SJCRH30 (cell line): ENCODE data around the gene SPOCK3. TPM values are rescaled to one million over a fixed set of nuclear protein-coding genes. Genes with fewer than 3 reads are reported as not detected.

Experiments
- DNase-seq, 2 experiments: peaks; one replicate each; pipeline ENCODE4 v3.0.0-alpha.2; 2015 to 2020
- H3K27ac ChIP-seq: fragments of 250-450 bp; sonication (Bioruptor Pico); 2 replicates; pipeline ENCODE4 v1.5.1; 2020; ENCODE audit warnings: mild to moderate bottlenecking, moderate library complexity
- H3K27me3 ChIP-seq: fragments of 250-450 bp; sonication (Bioruptor Pico); 2 replicates; pipeline ENCODE4 v1.5.1; 2020; ENCODE audit warnings: mild to moderate bottlenecking, moderate library complexity
- H3K36me3 ChIP-seq: fragments of 250-450 bp; sonication (Bioruptor Pico); 2 replicates; pipeline ENCODE4 v1.5.1; 2020; ENCODE audit warnings: mild to moderate bottlenecking, moderate library complexity
- H3K4me1 ChIP-seq: fragments of 250-450 bp; sonication (Bioruptor Pico); 2 replicates; pipeline ENCODE4 v1.5.1; 2020; ENCODE audit warnings: mild to moderate bottlenecking, moderate library complexity
- H3K4me3 ChIP-seq: fragments of 250-450 bp; sonication (Bioruptor Pico); 2 replicates; pipeline ENCODE4 v1.5.1; 2020; ENCODE audit warnings: mild to moderate bottlenecking, moderate library complexity
- H3K9me3 ChIP-seq: fragments of 250-450 bp; sonication (Bioruptor Pico); replicated peaks from 2 replicates; pipeline ENCODE4 v1.5.1; 2020; ENCODE audit warnings: mild to moderate bottlenecking, moderate library complexity
- total RNA-seq: library from RNA; depleted of rRNA; stranded (reverse); fragments of >200 nt; shearing (Covaris generic); gene quantifications from 2 replicates; pipeline ENCODE4 v1.2.3, GENCODE V29; 2014

Gene SPOCK3
- total RNA-seq, 1 experiment from 2014 or later = 91.6 TPM

GRCh38 chr4:167035390-167035789 lies 198.9 kb downstream of the SPOCK3 start:
- no peak for DNase-seq
- Histone ChIP-seq H3K27ac (no peak overlapping the region), H3K27me3 (no peaks in the 10 kb centered on the region), H3K36me3 (no peaks in the 10 kb centered on the region), H3K4me3 (no peak overlapping the region), H3K9me3 (no peaks in the 10 kb centered on the region), H3K4me1 (no peaks in the 10 kb centered on the region)

- Histone ChIP-seq H3K27ac (no peak overlapping the region), H3K4me3 (no peak overlapping the region), H3K4me1 (no peaks in the 10 kb centered on the region), H3K9me3 (no peaks in the 10 kb centered on the region), H3K27me3 (no peaks in the 10 kb centered on the region), H3K36me3 (no peaks in the 10 kb centered on the region)
- DNase-seq = no peak
These were observed 199.3 kb downstream of the SPOCK3 start for GRCh38 chr4:167034983-167035382.

- Histone ChIP-seq H3K27me3 (no peaks in the 10 kb centered on the region), H3K9me3 (no peaks in the 10 kb centered on the region), H3K4me1 (no peaks in the 10 kb centered on the region), H3K36me3 (no peaks in the 10 kb centered on the region), H3K4me3 (no peak overlapping the region), H3K27ac (no peak overlapping the region)
- DNase-seq = no peak
These were observed 201.4 kb downstream of the SPOCK3 start for GRCh38 chr4:167032871-167033270.

GRCh38 chr4:167031534-167032156 lies 202.6 kb downstream of the SPOCK3 start:
- no peaks in the 10 kb centered on the region for H3K9me3 ChIP-seq
- no peak overlapping the region for H3K27ac ChIP-seq
- no peak overlapping the region for H3K4me3 ChIP-seq
- no peaks in the 10 kb centered on the region for H3K36me3 ChIP-seq
- no peak for DNase-seq
- H3K27me3 ChIP-seq = no peaks in the 10 kb centered on the region
- no peaks in the 10 kb centered on the region for H3K4me1 ChIP-seq

GRCh38 chr4:167028976-167029375 lies 205.3 kb downstream of the SPOCK3 start:
- H3K36me3 ChIP-seq = no peaks in the 10 kb centered on the region
- H3K27me3 ChIP-seq = no peaks in the 10 kb centered on the region
- H3K4me1 ChIP-seq = no peaks in the 10 kb centered on the region
- H3K27ac ChIP-seq = no peak overlapping the region
- H3K9me3 ChIP-seq = no peaks in the 10 kb centered on the region
- H3K4me3 ChIP-seq = no peak overlapping the region
- no peak for DNase-seq

- H3K4me1 ChIP-seq = no peaks in the 10 kb centered on the region
- H3K36me3 ChIP-seq = no peaks in the 10 kb centered on the region
- no peaks in the 10 kb centered on the region for H3K27me3 ChIP-seq
- no peak for DNase-seq
- no peak overlapping the region for H3K27ac ChIP-seq
- H3K4me3 ChIP-seq = no peak overlapping the region
- no peaks in the 10 kb centered on the region for H3K9me3 ChIP-seq
These were observed 208.6 kb downstream of the SPOCK3 start for GRCh38 chr4:167025670-167026069.

- no peaks in the 10 kb centered on the region for H3K4me1 ChIP-seq
- DNase-seq = no peak
- H3K27me3 ChIP-seq = no peaks in the 10 kb centered on the region
- no peak overlapping the region for H3K27ac ChIP-seq
- no peaks in the 10 kb centered on the region for H3K36me3 ChIP-seq
- no peaks in the 10 kb centered on the region for H3K9me3 ChIP-seq
- no peak overlapping the region for H3K4me3 ChIP-seq
These were observed 210.8 kb downstream of the SPOCK3 start for GRCh38 chr4:167023364-167023925.

- H3K4me3 ChIP-seq = no peak overlapping the region
- H3K27ac ChIP-seq = no peak overlapping the region
- peak; percentile 48 to 80 for DNase-seq
- H3K27me3 ChIP-seq = no peaks in the 10 kb centered on the region
- no peaks in the 10 kb centered on the region for H3K4me1 ChIP-seq
- H3K36me3 ChIP-seq = no peaks in the 10 kb centered on the region
- no peaks in the 10 kb centered on the region for H3K9me3 ChIP-seq
These were observed 212.6 kb downstream of the SPOCK3 start for GRCh38 chr4:167021545-167022155.

- no peaks in the 10 kb centered on the region for H3K27me3 ChIP-seq
- H3K4me1 ChIP-seq = no peaks in the 10 kb centered on the region
- no peaks in the 10 kb centered on the region for H3K9me3 ChIP-seq
- DNase-seq = peak; percentile 13 to 20
- H3K27ac ChIP-seq = no peak overlapping the region
- H3K36me3 ChIP-seq = no peaks in the 10 kb centered on the region
- H3K4me3 ChIP-seq = no peak overlapping the region
These were observed 213.9 kb downstream of the SPOCK3 start for GRCh38 chr4:167020410-167020809.

- no peak overlapping the region for H3K27ac ChIP-seq
- H3K4me3 ChIP-seq = no peak overlapping the region
- H3K4me1 ChIP-seq = no peaks in the 10 kb centered on the region
- no peaks in the 10 kb centered on the region for H3K36me3 ChIP-seq
- no peaks in the 10 kb centered on the region for H3K9me3 ChIP-seq
- no peak for DNase-seq
- no peaks in the 10 kb centered on the region for H3K27me3 ChIP-seq
These were observed 219.3 kb downstream of the SPOCK3 start for GRCh38 chr4:167014944-167015343.

- H3K4me3 ChIP-seq = no peak overlapping the region
- DNase-seq = no peak
- no peaks in the 10 kb centered on the region for H3K36me3 ChIP-seq
- H3K27me3 ChIP-seq = no peaks in the 10 kb centered on the region
- H3K4me1 ChIP-seq = no peaks in the 10 kb centered on the region
- H3K9me3 ChIP-seq = no peaks in the 10 kb centered on the region; the same call in 1 of the 2 replicates
- no peak overlapping the region for H3K27ac ChIP-seq
These were observed 231.0 kb downstream of the SPOCK3 start for GRCh38 chr4:167003326-167003725.

- no peak for DNase-seq
- Histone ChIP-seq H3K27ac (no peak overlapping the region), H3K4me3 (no peak overlapping the region), H3K4me1 (no peaks in the 10 kb centered on the region), H3K36me3 (no peaks in the 10 kb centered on the region; the same call in 1 of the 2 replicates), H3K9me3 (no peaks in the 10 kb centered on the region), H3K27me3 (no peaks in the 10 kb centered on the region)
These were observed 234.0 kb downstream of the SPOCK3 start for GRCh38 chr4:167000141-167000852.

GRCh38 chr4:166996216-166996615 lies 238.1 kb downstream of the SPOCK3 start:
- DNase-seq = no peak
- Histone ChIP-seq H3K4me1 (no peaks in the 10 kb centered on the region), H3K27ac (no peak overlapping the region), H3K27me3 (no peaks in the 10 kb centered on the region), H3K9me3 (no peaks in the 10 kb centered on the region), H3K4me3 (no peak overlapping the region), H3K36me3 (no peaks in the 10 kb centered on the region; the same call in 1 of the 2 replicates)

GRCh38 chr4:166994686-166995085 lies 239.6 kb downstream of the SPOCK3 start:
- H3K27me3 ChIP-seq = no peaks in the 10 kb centered on the region
- H3K9me3 ChIP-seq = no peaks in the 10 kb centered on the region
- H3K27ac ChIP-seq = no peak overlapping the region
- H3K36me3 ChIP-seq = no peaks in the 10 kb centered on the region; the same call in 1 of the 2 replicates
- DNase-seq = no peak
- no peaks in the 10 kb centered on the region for H3K4me1 ChIP-seq
- H3K4me3 ChIP-seq = no peak overlapping the region

- H3K36me3 ChIP-seq = no peaks in the 10 kb centered on the region
- no peak overlapping the region for H3K27ac ChIP-seq
- DNase-seq = no peak
- H3K4me1 ChIP-seq = no peaks in the 10 kb centered on the region
- no peak overlapping the region for H3K4me3 ChIP-seq
- H3K27me3 ChIP-seq = no peaks in the 10 kb centered on the region
- no peaks in the 10 kb centered on the region for H3K9me3 ChIP-seq
These were observed 243.2 kb downstream of the SPOCK3 start for GRCh38 chr4:166991006-166991561.
